IMR-90 (cell line): ENCODE data around the gene ATP5PO. TPM values are rescaled to one million over a fixed set of nuclear protein-coding genes. Genes with fewer than 3 reads are reported as not detected.

Experiments
- ATAC-seq: fragments of 200-7000 bp; cut with Tn5 transposase; 2 replicates; pipeline ENCODE4 v1.9.1; 2020; ENCODE audit warnings: low read depth, mild to moderate bottlenecking, moderate library complexity
- BruUV-seq: library from RNA; stranded (reverse); fragments of 400-500 nt; replicated peaks from 2 replicates; lab custom pipeline; 2021; lab: Mats Ljungman, UMichigan
- CTCF ChIA-PET: fragments of 300-600 bp; formaldehyde crosslinking; extraction: SDS; loops from one replicate; lab custom pipeline; 2021; ENCODE audit warnings: antibody characterized with exemption; lab: Yijun Ruan, JAX
- POLR2A ChIA-PET: fragments of 300-600 bp; sonication (Branson Sonifier 250); formaldehyde crosslinking; loops from one replicate; lab custom pipeline; 2022; ENCODE audit warnings: antibody characterized with exemption; ENCODE audit not compliant: unreplicated experiment; lab: Charles Lee
- DNase-seq: peaks from one replicate; pipeline ENCODE4 v3.0.0; 2013
- H2AFZ ChIP-seq: replicated peaks from 2 replicates; pipeline ENCODE3; 2013; ENCODE audit warnings: low read length, mild to moderate bottlenecking; ENCODE audit not compliant: poor library complexity
- H2AK5ac ChIP-seq: 2 replicates; pipeline ENCODE4 v1.6.1; 2013; ENCODE audit warnings: low read depth, low read length, inconsistent platforms
- H2AK9ac ChIP-seq: replicated peaks from 2 replicates; pipeline ENCODE3; 2013; ENCODE audit warnings: mild to moderate bottlenecking, low read depth, low read length, moderate library complexity; ENCODE audit not compliant: poor library complexity
- H2BK120ac ChIP-seq: 2 replicates; pipeline ENCODE4 v1.6.1; 2013; ENCODE audit warnings: low read depth, low read length, inconsistent platforms
- H2BK15ac ChIP-seq: 3 replicates; pipeline ENCODE4 v1.6.1; 2013; ENCODE audit warnings: low read depth, low read length, inconsistent platforms
- H2BK20ac ChIP-seq: 2 replicates; pipeline ENCODE4 v1.6.1; 2013; ENCODE audit warnings: low read depth, mild to moderate bottlenecking, inconsistent platforms, low read length, moderate library complexity
- H2BK5ac ChIP-seq: 2 replicates; pipeline ENCODE4 v1.6.1; 2013; ENCODE audit warnings: mild to moderate bottlenecking, low read depth, low read length, inconsistent platforms; ENCODE audit not compliant: poor library complexity, severe bottlenecking
- H3K14ac ChIP-seq: replicated peaks from 2 replicates; pipeline ENCODE4 v1.6.1; 2013; ENCODE audit warnings: low read depth, low read length, inconsistent platforms
- H3K18ac ChIP-seq: 2 replicates; pipeline ENCODE4 v1.6.1; 2013; ENCODE audit warnings: low read depth, low read length, control low read depth
- H3K23ac ChIP-seq: 2 replicates; pipeline ENCODE4 v1.6.1; 2013; ENCODE audit warnings: low read depth, low read length, inconsistent platforms
- H3K27ac ChIP-seq: 2 replicates; pipeline ENCODE4 v1.5.1; 2013; ENCODE audit warnings: mild to moderate bottlenecking, control low read depth, low read length; ENCODE audit not compliant: insufficient read depth
- H3K27me3 ChIP-seq: 2 replicates; pipeline ENCODE4 v1.6.1; 2013; ENCODE audit warnings: low read length; ENCODE audit not compliant: control insufficient read depth, insufficient read depth
- H3K36me3 ChIP-seq: 2 replicates; pipeline ENCODE4 v1.6.1; 2013; ENCODE audit warnings: low read length, mixed read lengths; ENCODE audit not compliant: control insufficient read depth, insufficient read depth
- H3K4ac ChIP-seq: 2 replicates; pipeline ENCODE4 v1.6.1; 2013; ENCODE audit warnings: low read depth, low read length, inconsistent platforms
- H3K4me1 ChIP-seq: 2 replicates; pipeline ENCODE4 v1.6.1; 2013; ENCODE audit warnings: low read length, mixed read lengths; ENCODE audit not compliant: control insufficient read depth, insufficient read depth
- H3K4me2 ChIP-seq: 2 replicates; pipeline ENCODE4 v1.6.1; 2013; ENCODE audit warnings: low read depth, mild to moderate bottlenecking, control low read depth, low read length, moderate library complexity
- H3K4me3 ChIP-seq: 2 replicates; pipeline ENCODE4 v1.5.1; 2013; ENCODE audit warnings: low read depth, mild to moderate bottlenecking, control low read depth, low read length, moderate library complexity; ENCODE audit not compliant: insufficient read depth
- H3K56ac ChIP-seq: 2 replicates; pipeline ENCODE4 v1.6.1; 2013; ENCODE audit warnings: low read length, inconsistent platforms; ENCODE audit not compliant: insufficient read depth; ENCODE audit errors: extremely low read depth
- H3K79me1 ChIP-seq, 2 experiments: 2 replicates each; pipeline ENCODE4 v1.6.1; 2013; ENCODE audit warnings: low read length in 2 of 2, inconsistent platforms in 1 of 2, low read depth in 1 of 2
- H3K9ac ChIP-seq: 2 replicates; pipeline ENCODE4 v1.6.1; 2013; ENCODE audit warnings: low read depth, low read length, control low read depth
- H3K9me1 ChIP-seq: 2 replicates; pipeline ENCODE4 v1.6.1; 2013; ENCODE audit warnings: low read length, inconsistent platforms; ENCODE audit not compliant: insufficient read depth
- H3K9me3 ChIP-seq: 2 replicates; pipeline ENCODE4 v1.6.1; 2013; ENCODE audit warnings: low read length; ENCODE audit not compliant: control insufficient read depth, insufficient read depth
- H4K20me1 ChIP-seq: 2 replicates; pipeline ENCODE4 v1.6.1; 2013; ENCODE audit warnings: low read length, inconsistent platforms; ENCODE audit not compliant: insufficient read depth
- H4K5ac ChIP-seq: 2 replicates; pipeline ENCODE4 v1.6.1; 2013; ENCODE audit warnings: mild to moderate bottlenecking, low read depth, low read length, control low read depth
- H4K8ac ChIP-seq, 2 experiments: 2 replicates each; pipeline ENCODE4 v1.6.1; 2013; ENCODE audit warnings: low read depth in 2 of 2, low read length in 2 of 2, control low read depth in 1 of 2, inconsistent platforms in 1 of 2
- H4K91ac ChIP-seq: 2 replicates; pipeline ENCODE4 v1.6.1; 2013; ENCODE audit warnings: low read depth, low read length, inconsistent platforms; ENCODE audit not compliant: insufficient read depth
- CTCF ChIP-seq: conservative IDR thresholded peaks from 2 replicates; pipeline ENCODE4 v1.5.1; 2012; ENCODE audit warnings: mild to moderate bottlenecking, low read depth, low read length, improper control_type of control experiment
- ELK1 ChIP-seq: fragments of 150-350 bp; IDR thresholded peaks from 2 replicates; pipeline ENCODE4 v1.6.1; 2016; ENCODE audit warnings: low read depth, mild to moderate bottlenecking, low read length, moderate library complexity, borderline replicate concordance
- FOS ChIP-seq: fragments of 150-350 bp; IDR thresholded peaks from 2 replicates; pipeline ENCODE4 v1.6.1; 2016; ENCODE audit warnings: low read depth, low read length
- MAZ ChIP-seq: IDR thresholded peaks from 2 replicates; pipeline ENCODE4 v1.6.1; 2012; ENCODE audit warnings: low read depth, mild to moderate bottlenecking, low read length, improper control_type of control experiment, moderate library complexity, borderline replicate concordance
- RCOR1 ChIP-seq: IDR thresholded peaks from 2 replicates; pipeline ENCODE4 v1.6.1; 2012; ENCODE audit warnings: mild to moderate bottlenecking, low read length, improper control_type of control experiment; ENCODE audit not compliant: insufficient replicate concordance
- WGBS, 2 experiments: methylation state at CpG; one replicate each; pipeline versions ENCODE4 v1.1.5 to v1.1.7; 2013; ENCODE audit warnings: missing lambda C conversion rate in 2 of 2; ENCODE audit not compliant: insufficient read length in 1 of 2; ENCODE audit errors: extremely low coverage in 2 of 2; 5-methylcytosine and 5-hydroxymethylcytosine counted together
- dilution Hi-C: fragments of 300-500 bp; cut with HindIII; formaldehyde crosslinking; loops from one replicate; pipeline ENCODE4 v1.14.3; 2018; ENCODE audit warnings: low sequenced_read_pairs; ENCODE audit not compliant: unreplicated experiment
- in situ Hi-C: fragments of 300-500 bp; cut with MboI; formaldehyde crosslinking; loops from 3 replicates; pipeline ENCODE4 v1.14.3; 2019; ENCODE audit warnings: low sequenced_read_pairs, inconsistent platforms, mixed read lengths
- intact Hi-C: fragments of 100-400 bp; cut with micrococcal nuclease; formaldehyde crosslinking; loops from 2 replicates; pipeline ENCODE4 v1.10.0; 2022
- polyA plus RNA-seq, 3 experiments: library from polyadenylated mRNA; depleted of rRNA; stranded (reverse); fragments of >200 nt; gene quantifications; 2 replicates each; pipeline ENCODE4 v1.2.3, GENCODE V29; 2012; ENCODE audit warnings: low replicate concordance in 1 of 3
- total RNA-seq: library from RNA; depleted of rRNA; stranded (reverse); fragments of >200 nt; gene quantifications from 2 replicates; pipeline ENCODE4 v1.2.3, GENCODE V29; 2012

Gene ATP5PO
- total and polyA plus RNA-seq, 2 of the 4 experiments (the other 2 are of a cell fraction) = 237 to 250 TPM

GRCh38 chr21:33964706-33965325 lies 49.2 kb upstream of the ATP5PO start:
- Histone ChIP-seq H4K91ac (no peak overlapping the region), H3K27ac (no peak overlapping the region), H3K9me3 (peaks cover 3% of the 10 kb centered on the region; the same call in 1 of the 2 replicates), H3K9me1 (peaks cover 9% of the 10 kb centered on the region), H4K8ac (no peak overlapping the region), H3K23ac (no peak overlapping the region), H2AK9ac (no peak overlapping the region), H2BK5ac (no peak overlapping the region), H3K14ac (no peak overlapping the region), H3K79me1 (no peaks in the 10 kb centered on the region; a peak in 1 of 4 replicates), H3K4me1 (peaks cover 12% of the 10 kb centered on the region; the same call in 1 of the 2 replicates), H2BK20ac (no peak overlapping the region), H3K4me3 (no peak overlapping the region), H2BK15ac (no peak overlapping the region), H3K4me2 (no peak overlapping the region), H2AK5ac (no peak overlapping the region), H3K4ac (no peak overlapping the region), H3K9ac (no peak overlapping the region), H3K27me3 (no peaks in the 10 kb centered on the region), H3K36me3 (no peaks in the 10 kb centered on the region), H3K18ac (no peak overlapping the region), H2AFZ (no peak overlapping the region), H3K56ac (no peak overlapping the region), H2BK120ac (no peak overlapping the region), H4K20me1 (no peaks in the 10 kb centered on the region), H4K5ac (no peak overlapping the region)
- ChIA-PET POLR2A (no interaction called here), CTCF (no interaction called here)
- intact Hi-C loops (no loop called here), dilution Hi-C loops (no loop called here), in situ Hi-C loops (no loop called here)
- TF ChIP-seq ELK1 = no peak
- TF ChIP-seq CTCF = no peak
- TF ChIP-seq RCOR1 = no peak
- TF ChIP-seq MAZ = no peak
- no peak for TF ChIP-seq FOS
- no CpG with 5 or more reads among the region's 3 CpGs for WGBS, 2 experiments
- DNase-seq = peak; percentile 60
- ATAC-seq = peak; percentile 40; the same call in 1 of the 2 replicates
- BruUV-seq = no TSS peak
